COLO668 (cell line): ENCODE data around the gene SULT6B1.

Source experiments
- DNase-seq: peaks from one replicate; lab custom pipeline; 2025; ENCODE audit not compliant: unreplicated experiment; lab: John Stamatoyannopoulos, UW

Gene SULT6B1

GRCh38 chr2:37153224-37153623 is 35.2 kb downstream of the SULT6B1 start:
- no peak for DNase-seq

- DNase-seq: no peak
These were observed 38.7 kb downstream of the SULT6B1 start for GRCh38 chr2:37149626-37150322.

- DNase-seq: no peak
These were observed 40.1 kb downstream of the SULT6B1 start for GRCh38 chr2:37148325-37148724.

GRCh38 chr2:37146062-37146461 is 42.4 kb downstream of the SULT6B1 start:
- DNase-seq: no peak

GRCh38 chr2:37143974-37144373 is 44.5 kb downstream of the SULT6B1 start:
- no peak for DNase-seq

- DNase-seq: no peak
These were observed 45.9 kb downstream of the SULT6B1 start for GRCh38 chr2:37142546-37142945.

GRCh38 chr2:37132914-37133313 is 55.6 kb downstream of the SULT6B1 start:
- DNase-seq: no peak

GRCh38 chr2:37125416-37125815 is 63.1 kb downstream of the SULT6B1 start:
- DNase-seq: no peak

- no peak for DNase-seq
These were observed 69.3 kb downstream of the SULT6B1 start for GRCh38 chr2:37119157-37119556.
